ENCODE results near the gene IFT25.

IFT25 gene

GRCh38 chr1:53956308-53957168 is 11.0 kb upstream of the IFT25 start:
- DNase-seq, result no peak

GRCh38 chr1:53954128-53954527 is 8.6 kb upstream of the IFT25 start:
- no peak for DNase-seq

- no peak for DNase-seq
These were observed 6.2 kb upstream of the IFT25 start for GRCh38 chr1:53951697-53952096.

GRCh38 chr1:53949023-53949990 is 3.8 kb upstream of the IFT25 start:
- DNase-seq, result peak; percentile 51

GRCh38 chr1:53948291-53948690 is 2.8 kb upstream of the IFT25 start:
- DNase-seq, result no peak

GRCh38 chr1:53947172-53947907 is 1.8 kb upstream of the IFT25 start:
- no peak for DNase-seq

- DNase-seq, result no peak
These were observed 1.0 kb upstream of the IFT25 start, which contains the start of gene LRRC42 for GRCh38 chr1:53946252-53947171. LRRC42 (plus strand) TSS chr1:53946350; CDS start chr1:53952000, 5,650 bp downstream.

GRCh38 chr1:53945183-53945432 is 391 bp downstream of the IFT25 start:
- DNase-seq, result no peak

GRCh38 chr1:53944469-53945182 is 873 bp downstream of the IFT25 start:
- no peak for DNase-seq

GRCh38 chr1:53943490-53944043 is 1.9 kb downstream of the IFT25 start:
- DNase-seq, result no peak

- no peak for DNase-seq
These were observed 2.4 kb downstream of the IFT25 start for GRCh38 chr1:53943090-53943489.

- no peak for DNase-seq
These were observed 3.2 kb downstream of the IFT25 start for GRCh38 chr1:53942127-53942957.

GRCh38 chr1:53938136-53938830 is 7.2 kb downstream of the IFT25 start:
- no peak for DNase-seq

- no peak for DNase-seq
These were observed 9.1 kb downstream of the IFT25 start for GRCh38 chr1:53936430-53936829.

GRCh38 chr1:53934170-53934765 is 11.2 kb downstream of the IFT25 start:
- no peak for DNase-seq

GRCh38 chr1:53931523-53931922 is 14.0 kb downstream of the IFT25 start:
- DNase-seq, result no peak

GRCh38 chr1:53930932-53931331 is 14.6 kb downstream of the IFT25 start:
- DNase-seq, result no peak

- no peak for DNase-seq
These were observed 16.1 kb downstream of the IFT25 start for GRCh38 chr1:53929246-53929960.

Data from DMS 273 treated with DMSO at 0.1 percent for 48 hours (cell line).